Measurements from ENCODE around the gene RETREG3. TPM values are rescaled to one million over a fixed set of nuclear protein-coding genes. Genes with fewer than 3 reads are reported as not detected.

RETREG3 gene
- total and polyA plus RNA-seq, 2 of the 13 experiments (the other 11 are each of a cell fraction or from before 2014, with no cell fraction given), result 47.0 to 55.8 TPM

- TF ChIP-seq FLYWCH1 (CRISPR knock-in tag; IDR thresholded peaks at IDR 0.05) (no peak), NFAT5 (CRISPR knock-in tag; IDR thresholded peaks at IDR 0.05) (peak; percentile 86), HNF1A (IDR thresholded peaks at IDR 0.05; ENCODE audit: low read depth) (no peak), HNF1A (CRISPR knock-in tag; IDR thresholded peaks at IDR 0.05; ENCODE audit: borderline replicate concordance) (peak; percentile 4; the same call in 1 of the 2 replicates), SOX5 (CRISPR knock-in tag; IDR thresholded peaks at IDR 0.05; ENCODE audit: borderline replicate concordance) (peak; percentile 51), ZNF709 (CRISPR knock-in tag; IDR thresholded peaks at IDR 0.05) (peak; percentile 15; the same call in 1 of the 2 replicates), PAX8 (CRISPR knock-in tag; IDR thresholded peaks at IDR 0.05; ENCODE audit: borderline replicate concordance) (no peak; the same call in 1 of the 2 replicates), ZBTB38 (CRISPR knock-in tag; IDR thresholded peaks at IDR 0.05) (peak; percentile 30; the same call in 1 of the 2 replicates), PRMT3 (CRISPR knock-in tag; IDR thresholded peaks at IDR 0.05; ENCODE audit: borderline replicate concordance, low read depth) (peak; percentile 54; the same call in 1 of the 2 replicates), DNMT3B (CRISPR knock-in tag; conservative IDR thresholded peaks at IDR 0.05) (no peak; the same call in 1 of the 2 replicates), TOPORS (CRISPR knock-in tag; IDR thresholded peaks at IDR 0.05) (0 out of 2 replicates have a peak, but pooled peaks have one; percentile 56), ZBTB25 (CRISPR knock-in tag; IDR thresholded peaks at IDR 0.05) (peak; percentile 59; the same call in 1 of the 2 replicates), ZKSCAN1 (IDR thresholded peaks at IDR 0.05; ENCODE audit: low read length) (no peak), ZNF83 (CRISPR knock-in tag; IDR thresholded peaks at IDR 0.05; ENCODE audit: borderline replicate concordance) (peak; percentile 65; the same call in 1 of the 2 replicates), ZMYM3 (CRISPR knock-in tag; IDR thresholded peaks at IDR 0.05) (no peak), ZBTB14 (CRISPR knock-in tag; IDR thresholded peaks at IDR 0.05) (peak; percentile 69; the same call in 1 of the 2 replicates)
Measured at GRCh38 chr17:42609182-42609813, at the start of gene RETREG3, which contains the start of gene TUBG1 (continued).

Data from HepG2 (cell line).